ELR (cell line): ENCODE data around the gene RNGTT.
A peak's percentile ranks its signal among the peaks of the same experiment; 100 is the strongest.
"Not testable (repeated sequence)": the region's sequence is repeated elsewhere in the genome, so short reads cannot be mapped to it uniquely, and the experiment has no call there.

ENCODE experiments used
- DNase-seq: peaks from one replicate; pipeline ENCODE4 v3.0.0-alpha.2; 2015; ENCODE audit warnings: low read depth

Gene RNGTT

DNA sequence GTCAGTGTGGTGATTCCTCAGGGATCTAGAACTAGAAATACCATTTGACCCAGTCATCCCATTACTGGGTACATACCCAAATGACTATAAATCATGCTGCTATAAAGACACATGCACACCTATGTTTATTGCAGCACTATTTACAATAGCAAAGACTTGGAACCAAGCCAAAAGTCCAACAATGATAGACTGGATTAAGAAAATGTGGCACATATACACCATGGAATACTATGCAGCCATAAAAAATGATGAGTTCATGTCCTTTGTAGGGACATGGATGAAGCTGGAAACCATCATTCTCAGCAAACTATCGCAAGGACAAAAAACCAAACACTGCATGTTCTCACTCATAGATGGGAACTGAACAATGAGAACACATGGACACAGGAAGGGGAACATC, 247.0 kb downstream of the RNGTT start:
- DNase-seq, result not testable (repeated sequence)

DNA sequence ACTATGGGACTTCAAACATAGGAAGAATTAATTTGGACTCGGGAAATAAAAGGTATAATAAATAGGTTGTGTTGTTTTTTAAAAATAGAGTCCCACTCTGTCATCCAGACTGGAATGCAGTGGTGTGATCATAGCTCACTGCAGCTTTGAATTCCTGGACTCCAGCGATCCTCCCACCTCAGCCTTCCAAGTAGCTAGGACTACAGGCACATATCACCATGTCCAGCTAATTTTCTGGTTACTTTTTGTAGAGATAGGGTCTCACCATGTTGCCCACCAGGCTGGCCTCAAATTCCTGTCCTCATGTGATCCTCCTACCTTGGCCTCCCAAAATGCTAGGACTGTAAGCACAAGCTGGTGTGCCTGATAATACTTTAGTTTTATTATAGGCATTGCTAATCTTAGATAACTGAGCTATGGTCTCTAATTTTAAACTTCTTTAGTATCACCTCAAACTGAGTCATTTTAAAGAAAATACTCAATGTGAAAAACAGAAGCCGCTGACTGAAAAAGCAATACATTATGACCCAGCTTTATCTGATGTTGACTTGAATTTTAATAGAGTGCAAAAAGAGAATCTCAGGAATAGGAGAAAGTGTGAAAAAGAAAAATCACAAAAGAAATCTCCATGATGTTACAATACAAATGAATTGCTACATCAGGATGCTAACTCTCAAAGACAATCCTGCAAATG, 251.0 kb downstream of the RNGTT start:
- no peak for DNase-seq

DNA sequence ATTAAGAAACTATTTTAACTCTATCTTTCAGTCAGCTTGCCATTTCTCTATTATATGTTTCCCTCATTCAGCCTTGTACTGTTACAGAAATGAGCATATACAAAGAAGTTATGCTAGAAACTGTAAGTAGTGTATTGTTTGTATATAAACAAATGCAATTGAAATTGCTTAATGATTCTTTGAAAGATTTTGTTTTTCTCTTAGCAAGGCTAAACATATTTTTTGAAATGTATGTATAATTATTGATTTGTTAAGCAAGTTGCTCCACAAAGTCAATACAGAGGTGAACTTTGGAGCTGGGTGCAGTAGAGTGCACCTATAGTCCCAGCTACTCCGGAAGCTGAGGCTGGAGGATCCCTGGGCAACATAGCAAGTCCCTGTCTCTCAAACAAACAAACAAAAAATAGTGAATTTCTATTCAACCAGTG, 253.6 kb downstream of the RNGTT start:
- DNase-seq, result no peak

DNA sequence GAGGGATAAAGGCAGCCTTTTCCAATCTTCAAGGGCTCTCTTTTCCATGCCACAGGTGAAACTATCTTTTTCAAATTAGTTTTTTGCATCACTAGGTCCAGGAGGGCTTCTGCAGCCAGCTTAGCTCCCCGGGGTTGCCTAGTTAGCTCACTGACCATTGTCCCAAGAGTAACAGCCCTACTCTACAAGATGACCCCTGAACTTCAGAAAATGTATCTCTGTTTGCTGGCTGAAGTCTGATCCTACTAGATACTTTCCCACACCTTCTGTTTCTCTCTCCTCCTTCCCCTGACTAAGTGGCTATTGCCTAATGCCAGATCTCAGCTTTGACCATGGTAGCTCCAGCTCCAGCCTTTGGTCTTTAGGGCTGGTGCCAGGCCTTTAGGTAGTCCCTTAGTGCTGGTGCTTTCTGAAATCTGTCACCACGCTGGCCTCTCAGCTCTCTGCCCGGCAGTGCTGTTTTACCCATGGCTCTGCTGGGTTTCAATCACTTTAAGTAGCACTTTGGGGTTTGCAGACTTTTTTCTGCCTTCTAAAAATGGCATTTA, 255.1 kb downstream of the RNGTT start:
- DNase-seq, result no peak

DNA sequence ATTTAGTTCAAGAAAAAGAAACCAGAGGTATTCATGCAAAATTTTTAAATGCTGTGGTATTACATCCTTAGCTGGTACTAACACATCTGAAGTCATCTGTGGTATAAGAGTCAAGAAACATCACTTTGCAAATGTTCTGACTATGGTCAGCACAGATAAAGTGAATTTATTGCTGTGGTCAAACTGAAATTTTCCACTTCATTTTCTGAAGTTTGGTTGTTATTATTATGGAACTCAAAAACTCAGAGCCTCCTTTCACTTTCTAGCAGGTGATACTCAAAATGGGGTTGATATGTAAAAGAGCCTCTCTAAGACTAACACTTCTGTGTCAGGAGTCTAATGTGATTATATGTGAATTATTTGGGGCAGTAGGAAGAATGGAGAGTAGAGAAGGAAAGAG, 257.8 kb downstream of the RNGTT start:
- DNase-seq, result no peak

DNA sequence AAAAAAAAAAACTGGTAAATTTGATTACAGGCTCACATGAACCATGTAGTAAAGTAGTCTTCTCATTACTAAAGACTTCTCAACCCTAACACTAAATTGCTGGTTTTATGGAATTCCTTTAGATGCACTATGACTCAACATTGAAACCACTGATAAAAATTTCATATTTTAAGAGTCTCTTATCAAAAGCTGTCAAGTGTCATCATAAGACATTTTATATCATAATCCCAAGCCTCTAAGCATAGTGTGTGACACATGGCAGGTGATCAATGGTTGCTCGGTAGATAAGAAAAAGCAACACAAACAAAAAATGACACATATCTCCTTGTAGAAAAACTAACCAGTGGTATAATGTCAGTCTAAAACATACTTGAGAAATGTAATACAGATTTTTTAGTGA, 258.4 kb downstream of the RNGTT start:
- no peak for DNase-seq

DNA sequence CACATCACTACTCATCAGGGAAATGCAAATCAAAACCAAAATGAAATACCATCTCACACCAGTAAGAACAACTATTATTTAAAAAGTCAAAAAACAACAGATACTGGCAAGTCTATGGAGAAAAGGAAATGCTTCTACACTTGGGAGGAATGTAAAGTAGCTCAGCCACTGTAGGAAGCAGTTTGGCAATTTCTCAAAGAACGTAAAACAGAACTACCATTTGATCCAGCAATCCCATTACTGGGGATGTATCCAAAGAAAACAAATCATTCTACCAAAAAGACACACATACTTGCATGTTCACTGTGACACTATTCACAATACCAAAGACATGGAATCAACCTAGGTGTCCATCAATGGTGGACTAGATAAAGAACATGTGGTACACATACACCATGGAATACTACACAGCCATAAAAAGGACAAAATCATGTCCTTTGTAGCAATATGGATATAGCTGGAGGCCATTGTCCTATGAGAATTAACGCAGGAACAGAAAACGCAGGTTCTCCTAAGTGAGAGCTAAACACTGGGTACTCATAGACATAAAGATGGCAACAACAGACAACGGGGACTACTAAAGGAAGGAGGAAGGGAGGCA, 260.4 kb downstream of the RNGTT start:
- no peak for DNase-seq

DNA sequence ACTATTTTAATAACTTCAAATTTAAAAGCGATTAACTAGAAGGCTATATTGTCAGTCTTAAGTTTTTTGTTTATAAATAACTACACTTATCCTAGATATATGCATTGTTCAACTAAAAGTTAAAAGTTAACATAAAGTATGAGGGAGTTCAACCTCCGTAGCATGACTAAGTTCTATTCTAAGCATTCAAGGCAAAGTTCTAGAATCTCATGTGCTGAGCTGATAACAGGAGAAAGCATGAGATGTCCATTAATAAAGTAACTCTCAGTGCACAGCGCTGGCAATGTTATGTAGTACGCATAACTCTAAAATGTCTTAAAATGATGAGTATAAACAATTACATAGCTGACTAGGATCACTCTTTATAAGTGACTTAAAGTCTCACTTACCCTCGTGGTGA, 264.8 kb downstream of the RNGTT start:
- no peak for DNase-seq

DNA sequence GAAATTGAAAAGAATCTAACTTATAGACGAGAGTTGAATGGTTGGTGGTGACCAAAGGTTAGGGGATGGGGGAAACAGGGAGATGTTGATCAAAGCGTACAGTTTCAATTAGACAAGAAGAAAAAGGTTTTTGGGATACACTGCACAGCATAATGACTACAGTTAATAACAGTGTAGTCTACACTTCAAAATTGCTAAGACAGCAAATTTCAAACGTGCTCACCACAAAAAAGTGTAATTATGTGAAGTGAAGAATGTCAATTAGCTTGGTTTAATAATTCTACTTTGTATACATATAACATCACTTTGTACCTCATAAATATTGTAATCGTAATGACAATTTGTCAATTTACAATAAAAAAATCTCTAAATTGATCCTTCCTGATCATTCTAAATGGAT, 267.5 kb downstream of the RNGTT start:
- DNase-seq, result no peak

DNA sequence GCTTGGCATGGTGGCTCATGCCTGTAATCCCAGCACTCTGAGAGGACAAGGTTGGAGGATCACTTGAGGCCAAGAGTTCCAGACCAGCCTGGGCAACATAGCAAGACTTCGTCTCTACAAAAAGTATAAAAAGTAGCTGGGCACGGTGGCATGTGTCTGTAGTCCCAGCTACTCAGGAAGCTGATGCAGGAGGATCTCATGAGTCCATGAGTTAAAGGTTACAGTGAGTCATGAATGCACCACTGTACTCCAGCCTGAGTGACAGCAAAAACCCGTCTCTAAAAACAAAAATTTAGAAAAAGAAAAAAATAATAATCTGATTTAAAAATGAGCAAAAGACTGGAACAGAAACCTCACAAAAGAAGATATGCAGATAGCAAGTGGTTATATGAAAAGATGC, 279.7 kb downstream of the RNGTT start:
- DNase-seq, result peak; percentile 59

DNA sequence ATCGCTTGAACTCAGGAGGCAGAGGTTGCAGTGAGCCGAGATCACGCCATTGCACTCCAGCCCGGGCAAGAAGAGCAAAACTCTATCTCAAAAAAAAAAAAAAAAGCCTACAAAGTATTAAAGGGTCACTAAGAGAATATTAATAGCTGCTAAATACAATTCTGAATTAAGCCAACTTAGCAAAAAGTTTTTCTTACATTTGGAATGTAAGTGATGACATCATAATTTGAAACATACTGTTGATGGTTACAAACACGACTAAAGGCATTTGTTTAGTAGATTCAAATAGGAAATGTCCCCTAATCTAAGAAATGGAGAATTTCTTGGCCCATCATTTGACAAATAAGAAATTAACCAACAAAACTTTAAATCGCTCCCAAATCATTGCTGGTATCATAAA, 282.8 kb downstream of the RNGTT start:
- no peak for DNase-seq

DNA sequence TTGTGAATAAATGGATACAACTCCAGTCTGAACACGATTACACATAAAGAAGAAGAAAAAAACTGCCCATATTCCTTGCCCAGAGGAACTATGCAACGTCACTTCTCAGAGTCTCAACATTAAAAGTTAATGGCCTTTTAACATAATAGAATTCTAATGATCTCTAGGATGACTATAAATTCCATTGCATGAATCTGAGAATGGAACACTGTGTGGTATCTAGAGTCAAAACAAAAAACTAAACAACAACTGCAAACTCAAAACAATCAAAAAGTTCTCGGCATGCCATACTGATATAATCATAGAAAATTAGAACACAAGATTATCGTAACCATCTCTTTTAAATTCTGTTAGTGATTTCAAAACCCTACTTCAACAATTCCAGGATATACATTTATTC, 283.6 kb downstream of the RNGTT start:
- no peak for DNase-seq

DNA sequence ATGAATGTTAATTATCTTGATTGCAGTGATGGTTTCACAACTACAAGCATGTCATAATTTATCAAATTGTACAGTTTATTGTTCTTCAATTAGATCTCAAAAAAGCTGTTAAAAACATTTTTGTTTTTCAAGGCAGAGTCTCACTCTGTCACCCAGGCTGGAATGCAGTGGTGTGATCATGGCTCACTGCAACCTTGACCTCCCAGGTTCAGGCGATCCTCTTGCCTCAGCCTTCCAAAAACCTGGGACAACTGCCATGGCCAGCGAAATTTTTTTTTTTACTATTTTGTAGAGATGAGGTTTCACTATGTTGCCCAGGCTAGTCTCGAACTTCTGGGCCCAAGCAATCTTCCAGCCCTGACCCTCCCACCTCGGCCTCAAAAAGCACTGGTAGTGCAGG, 286.1 kb downstream of the RNGTT start:
- DNase-seq, result no peak

DNA sequence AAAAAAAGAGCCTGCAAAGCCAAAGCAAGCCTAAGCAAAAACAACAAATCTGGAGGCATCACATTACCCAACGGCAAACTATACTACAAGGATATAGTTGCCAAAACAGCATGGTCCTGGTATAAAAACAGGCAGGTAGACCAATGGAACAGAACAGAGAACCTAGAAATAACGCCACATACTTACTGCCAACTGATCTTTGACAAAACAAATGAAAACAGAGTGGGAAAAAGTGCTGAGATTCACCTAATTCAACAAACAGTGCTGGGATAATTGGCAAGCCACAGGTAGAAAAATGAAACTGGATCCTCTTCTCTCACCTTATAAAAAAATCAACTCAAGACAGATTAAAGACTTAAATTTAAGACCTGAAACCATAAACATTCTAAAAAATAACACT, 291.8 kb downstream of the RNGTT start:
- DNase-seq, result no peak

DNA sequence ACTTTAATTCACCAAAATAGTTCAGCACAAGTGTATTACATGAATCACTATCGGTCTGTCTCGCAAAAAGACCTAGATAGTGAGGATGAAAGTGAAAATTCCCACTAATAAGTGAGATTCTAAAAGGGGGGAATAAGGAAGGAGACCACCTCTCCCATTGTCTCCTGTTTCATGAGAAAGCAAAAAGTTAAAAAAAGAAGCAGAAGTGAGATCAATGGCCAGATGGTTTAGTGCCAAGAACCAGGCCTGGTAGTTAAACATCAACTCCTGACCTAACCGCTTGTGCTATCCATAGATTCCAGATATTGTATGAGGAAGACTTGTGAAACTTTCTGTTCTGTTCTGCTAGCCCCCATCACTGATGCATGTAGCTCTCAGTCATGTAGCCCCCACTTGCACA, 293.0 kb downstream of the RNGTT start:
- no peak for DNase-seq

DNA sequence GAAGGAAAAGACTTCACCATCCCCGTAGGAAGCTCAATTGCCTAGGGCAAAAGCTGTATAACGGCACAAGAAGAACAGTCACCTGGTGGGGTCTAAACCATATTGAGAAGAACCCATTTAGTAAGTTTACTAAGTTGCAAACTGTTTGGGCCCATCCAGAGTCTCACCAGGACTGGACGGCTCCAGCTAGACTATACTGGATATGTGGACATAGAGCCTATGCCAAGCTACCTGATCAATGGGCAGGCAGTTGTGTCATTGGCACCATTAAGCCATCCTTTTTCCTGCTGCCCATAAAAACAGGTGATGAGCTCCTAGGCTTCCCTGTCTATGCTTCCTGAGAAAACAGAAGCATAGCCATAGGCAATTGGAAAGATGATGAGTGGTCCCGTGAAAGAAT, 293.9 kb downstream of the RNGTT start:
- no peak for DNase-seq

DNA sequence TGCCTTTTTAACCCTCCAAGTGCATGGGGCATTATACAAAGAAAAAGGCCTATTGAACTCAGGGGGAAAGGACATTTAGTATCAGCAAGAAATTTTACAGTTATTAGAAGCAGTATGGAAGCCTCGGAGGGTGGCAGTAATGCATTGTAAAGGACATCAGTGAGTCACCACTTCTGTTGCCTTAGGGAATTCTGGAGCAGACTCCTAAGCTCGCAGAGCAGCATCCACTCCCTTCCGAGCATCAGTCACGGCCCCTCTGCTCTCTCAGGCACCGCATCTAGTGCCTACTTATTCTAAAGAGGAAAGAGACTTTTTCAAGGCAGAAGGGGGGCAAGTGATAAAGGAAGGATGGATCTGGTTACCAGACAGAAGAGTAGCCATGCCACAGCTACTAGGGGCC, 296.5 kb downstream of the RNGTT start:
- DNase-seq, result peak; percentile 4

DNA sequence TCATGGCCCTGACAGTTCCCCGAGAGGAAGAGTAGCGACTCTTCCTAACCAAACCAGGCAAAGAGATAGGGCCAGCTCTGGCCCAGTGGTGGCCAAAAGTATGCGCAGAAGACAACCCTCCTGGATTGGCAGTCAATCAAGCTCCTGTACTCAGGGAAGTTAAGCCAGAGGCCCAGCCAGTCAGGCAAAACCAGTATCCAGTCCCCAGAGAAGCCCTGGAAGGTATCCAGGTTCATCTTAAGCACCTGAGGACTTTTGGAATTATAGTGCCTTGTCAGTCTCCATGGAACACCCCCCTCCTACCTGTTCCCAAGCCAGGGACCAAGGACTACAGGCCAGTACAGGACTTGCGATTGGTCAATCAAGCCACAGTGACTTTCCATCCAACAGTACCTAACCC, 298.3 kb downstream of the RNGTT start:
- no peak for DNase-seq

DNA sequence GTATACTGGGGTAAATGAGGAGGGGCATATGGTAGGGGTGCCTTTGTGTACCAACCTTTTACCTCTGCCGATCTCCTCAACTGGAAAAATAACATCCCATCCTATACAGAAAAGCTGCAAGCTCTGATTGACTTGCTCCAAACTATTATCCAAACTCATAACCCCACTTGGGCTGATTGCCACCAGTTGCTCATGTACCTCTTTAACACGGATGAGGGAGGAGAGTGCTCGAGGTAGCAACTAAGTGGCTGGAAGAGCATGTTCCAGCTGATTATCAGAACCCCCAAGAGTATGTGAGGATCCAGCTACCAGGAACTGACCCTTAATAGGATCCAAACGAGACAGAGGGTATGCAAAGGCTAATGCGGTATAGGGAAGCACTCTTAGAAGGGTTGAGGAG, 299.6 kb downstream of the RNGTT start:
- DNase-seq, result no peak

DNA sequence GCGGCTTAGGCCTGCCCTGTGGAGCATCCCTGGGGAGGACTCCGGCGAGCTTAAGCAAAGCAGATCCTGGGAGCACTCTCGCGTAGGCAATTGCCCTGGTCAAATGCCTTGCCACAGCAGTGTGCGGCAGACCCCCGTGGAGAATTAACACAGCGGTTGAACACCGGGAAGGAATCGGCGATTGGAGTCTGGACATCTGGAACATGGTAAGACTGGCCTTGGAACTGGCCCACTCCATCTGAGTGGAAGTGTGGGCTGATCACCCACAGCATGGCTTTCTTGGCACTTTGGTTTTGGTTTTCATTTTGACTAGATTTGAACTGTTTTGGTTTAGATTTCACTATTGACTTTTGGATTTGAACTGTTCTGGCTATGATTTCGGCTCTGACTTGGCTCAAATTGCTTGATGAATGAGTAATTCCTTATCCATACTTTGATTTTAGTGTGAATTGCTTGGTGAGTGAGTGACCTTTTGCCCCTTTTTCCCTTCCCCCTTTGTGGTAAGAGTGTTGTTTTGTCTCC, 300.7 kb downstream of the RNGTT start:
- no peak for DNase-seq

DNA sequence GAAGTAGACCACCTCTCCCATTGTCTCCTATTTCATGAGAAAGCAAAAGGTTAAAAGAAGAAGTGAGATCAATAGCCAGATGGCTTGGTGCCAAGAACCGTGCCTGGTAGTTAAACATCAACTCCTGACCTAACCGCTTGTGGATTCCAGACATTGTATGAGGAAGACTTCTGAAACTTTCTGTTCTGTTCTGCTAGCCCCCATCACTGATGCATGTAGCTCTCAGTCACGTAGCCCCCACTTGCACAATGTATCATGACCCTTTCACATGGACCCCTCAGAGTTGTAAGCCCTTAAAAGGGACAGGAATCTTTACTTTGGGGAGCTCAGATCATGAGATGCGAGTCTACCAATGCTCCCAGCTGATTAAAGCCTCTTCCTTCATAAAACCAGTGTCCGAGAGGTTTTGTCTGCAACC, 301.2 kb downstream of the RNGTT start:
- DNase-seq, result no peak

DNA sequence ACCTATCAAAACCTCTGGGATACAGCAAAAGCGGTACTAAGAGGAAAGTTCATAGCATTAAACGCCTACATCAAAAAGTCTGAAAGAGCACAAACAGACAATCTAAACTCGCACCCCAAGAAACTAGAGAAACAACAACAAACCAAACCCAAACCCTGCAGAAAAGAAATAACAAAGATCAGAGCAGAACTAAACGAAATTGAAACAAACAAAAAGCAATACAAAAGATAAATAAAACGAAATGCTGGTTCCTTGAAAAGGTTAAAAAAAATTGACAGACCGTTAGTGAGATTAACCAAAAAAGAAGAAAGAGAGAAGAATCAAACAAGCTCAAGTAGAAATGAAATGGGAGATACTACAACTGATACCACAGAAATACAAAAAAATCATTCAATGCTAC, 302.3 kb downstream of the RNGTT start:
- DNase-seq, result no peak

DNA sequence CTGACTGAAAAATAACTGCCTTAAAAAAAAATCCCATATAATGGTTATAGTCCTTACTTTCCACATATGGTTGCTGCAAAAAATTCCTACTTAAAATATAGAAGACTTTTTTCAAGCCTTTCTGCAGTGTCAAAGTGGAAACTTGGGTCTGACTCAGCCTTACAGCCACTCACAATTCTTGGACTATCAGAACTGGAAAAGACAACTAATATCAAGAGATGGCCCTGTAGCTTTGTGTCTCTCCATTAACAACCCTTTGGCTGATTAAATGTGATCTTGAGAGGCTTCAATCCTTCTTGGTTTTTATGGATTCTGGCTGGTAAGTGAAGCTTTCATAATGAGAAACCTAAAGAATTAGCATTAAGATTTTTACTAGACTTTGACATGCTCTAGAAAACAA, 307.8 kb downstream of the RNGTT start:
- DNase-seq, result no peak

DNA sequence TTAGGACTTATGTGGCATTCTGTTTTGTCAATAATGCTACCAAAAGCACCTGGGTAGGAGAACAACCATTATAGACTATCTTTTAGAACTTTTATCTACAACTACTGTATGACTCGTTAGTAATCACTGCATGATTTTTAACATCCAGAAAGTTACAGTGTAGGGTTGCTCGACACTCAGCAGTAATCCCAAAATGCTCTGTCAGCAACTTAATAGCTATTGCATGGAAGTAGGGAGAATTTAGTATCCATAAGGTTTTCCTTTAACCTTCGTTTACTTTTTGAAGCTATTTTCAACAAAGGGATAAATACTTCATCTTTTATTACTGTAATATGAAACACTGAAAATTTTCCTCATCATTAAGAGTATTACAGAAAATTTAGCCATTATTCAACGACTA, 309.5 kb downstream of the RNGTT start:
- DNase-seq, result no peak
